WTC11 (cell line): ENCODE measurements around the gene WWOX.

Experiments used
- NR3C1 ChIP-seq: sonication (generic); formaldehyde crosslinking; conservative IDR thresholded peaks from 2 replicates; pipeline ENCODE4 v1.8.1; 2023; ENCODE audit warnings: low read depth, mild to moderate bottlenecking, missing genetic modification reagents
- SP1 ChIP-seq: sonication (generic); formaldehyde crosslinking; conservative IDR thresholded peaks from 2 replicates; pipeline ENCODE4 v1.8.1; 2022; ENCODE audit warnings: missing genetic modification reagents
- TF ChIP-seq, protein P1 (sequence below): fragments of 200-600 bp; IDR thresholded peaks from 2 replicates; pipeline ENCODE4 v1.8.0; 2022; ENCODE audit warnings: antibody characterized with exemption
- TF ChIP-seq, protein P2 (sequence below): fragments of 250-450 bp; sonication (Bioruptor Pico); IDR thresholded peaks from 2 replicates; pipeline ENCODE4 v1.9.0; 2021; ENCODE audit warnings: mild to moderate bottlenecking

DNA sequence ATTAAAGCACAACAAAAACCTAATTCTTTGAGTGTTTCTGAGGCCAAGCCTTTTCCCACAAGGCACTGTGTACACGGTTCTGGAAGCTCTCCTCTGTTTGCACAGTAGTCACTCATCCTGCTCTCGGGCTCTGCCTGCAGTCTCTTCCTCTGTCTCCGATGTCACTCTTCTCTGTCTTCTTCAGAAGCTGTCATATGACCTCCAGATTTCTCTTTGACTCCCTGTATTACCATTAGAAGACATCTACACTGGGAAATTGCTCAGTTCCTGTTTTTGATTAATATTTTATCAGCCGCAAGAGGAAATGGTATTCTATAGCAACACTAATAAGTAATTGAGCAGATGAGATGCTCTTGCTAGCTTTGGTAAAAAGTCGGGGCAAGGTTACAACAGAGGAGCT is 422.9 kb downstream of the WWOX start:
- no peak for TF ChIP-seq SP1
- TF ChIP-seq, protein P1, sequence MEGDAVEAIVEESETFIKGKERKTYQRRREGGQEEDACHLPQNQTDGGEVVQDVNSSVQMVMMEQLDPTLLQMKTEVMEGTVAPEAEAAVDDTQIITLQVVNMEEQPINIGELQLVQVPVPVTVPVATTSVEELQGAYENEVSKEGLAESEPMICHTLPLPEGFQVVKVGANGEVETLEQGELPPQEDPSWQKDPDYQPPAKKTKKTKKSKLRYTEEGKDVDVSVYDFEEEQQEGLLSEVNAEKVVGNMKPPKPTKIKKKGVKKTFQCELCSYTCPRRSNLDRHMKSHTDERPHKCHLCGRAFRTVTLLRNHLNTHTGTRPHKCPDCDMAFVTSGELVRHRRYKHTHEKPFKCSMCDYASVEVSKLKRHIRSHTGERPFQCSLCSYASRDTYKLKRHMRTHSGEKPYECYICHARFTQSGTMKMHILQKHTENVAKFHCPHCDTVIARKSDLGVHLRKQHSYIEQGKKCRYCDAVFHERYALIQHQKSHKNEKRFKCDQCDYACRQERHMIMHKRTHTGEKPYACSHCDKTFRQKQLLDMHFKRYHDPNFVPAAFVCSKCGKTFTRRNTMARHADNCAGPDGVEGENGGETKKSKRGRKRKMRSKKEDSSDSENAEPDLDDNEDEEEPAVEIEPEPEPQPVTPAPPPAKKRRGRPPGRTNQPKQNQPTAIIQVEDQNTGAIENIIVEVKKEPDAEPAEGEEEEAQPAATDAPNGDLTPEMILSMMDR: no peak
- no peak for TF ChIP-seq NR3C1 (CRISPR knock-in tag)
- TF ChIP-seq, protein P2, sequence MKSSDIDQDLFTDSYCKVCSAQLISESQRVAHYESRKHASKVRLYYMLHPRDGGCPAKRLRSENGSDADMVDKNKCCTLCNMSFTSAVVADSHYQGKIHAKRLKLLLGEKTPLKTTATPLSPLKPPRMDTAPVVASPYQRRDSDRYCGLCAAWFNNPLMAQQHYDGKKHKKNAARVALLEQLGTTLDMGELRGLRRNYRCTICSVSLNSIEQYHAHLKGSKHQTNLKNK: no peak
